Stimulated activated CD4-positive, alpha-beta T cell treated with anti-CD3 and anti-CD28 coated beads, Interleukin-1b, Interleukin-23, amount 100 ng/mL, for 24 hours (primary cell): ENCODE results near the gene ZNF771.
A peak's percentile ranks its signal among the peaks of the same experiment; 100 is the strongest.

ENCODE experiments used
- DNase-seq, 4 experiments: peaks; one replicate each; pipeline ENCODE4 v3.0.0-alpha.2; 2020; ENCODE audit warnings: low read depth in 4 of 4, low spot score in 1 of 4

The ZNF771 gene

DNA sequence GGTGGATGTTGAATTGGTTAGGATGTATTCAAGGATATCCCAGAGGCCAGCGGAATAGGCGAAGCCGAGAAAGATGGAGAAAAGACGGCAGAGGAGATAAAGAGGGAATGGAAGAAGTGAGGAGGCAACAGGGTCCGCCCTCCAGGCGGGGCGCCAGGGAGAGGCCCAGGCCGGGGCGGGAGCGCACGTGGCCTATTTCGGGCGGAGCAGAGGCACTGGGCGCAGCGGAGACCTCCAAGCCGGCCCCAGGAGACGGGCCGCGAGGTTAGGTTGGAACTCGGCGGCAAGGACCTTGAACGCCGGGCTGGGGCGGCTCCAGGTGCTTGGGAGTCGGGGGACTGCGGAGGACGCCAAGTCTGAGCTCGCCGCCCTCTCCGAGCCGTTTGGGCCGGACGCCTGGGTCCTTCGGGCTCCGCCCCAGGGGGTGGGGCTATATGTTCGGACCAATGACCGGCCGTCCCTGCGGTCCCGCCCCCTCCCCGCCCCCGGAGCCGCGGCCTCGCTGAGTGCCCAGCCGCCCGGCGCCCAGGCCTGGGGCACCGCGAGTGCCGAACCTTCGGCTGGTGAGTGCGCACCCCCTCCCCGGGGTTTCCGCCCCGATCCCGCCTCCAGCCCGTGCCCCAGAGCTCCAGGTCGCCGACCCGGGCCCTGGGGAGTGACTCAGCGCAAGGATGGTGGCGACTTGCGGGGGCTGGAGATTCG lies at the start of gene ZNF771:
Gene ZNF771, plus strand, starts transcription at position 505 of the 702 bp plus-strand sequence. CDS start 448 bp downstream, outside the sequence.
- DNase-seq, result peak; percentile 72 to 96 (median 88)

DNA sequence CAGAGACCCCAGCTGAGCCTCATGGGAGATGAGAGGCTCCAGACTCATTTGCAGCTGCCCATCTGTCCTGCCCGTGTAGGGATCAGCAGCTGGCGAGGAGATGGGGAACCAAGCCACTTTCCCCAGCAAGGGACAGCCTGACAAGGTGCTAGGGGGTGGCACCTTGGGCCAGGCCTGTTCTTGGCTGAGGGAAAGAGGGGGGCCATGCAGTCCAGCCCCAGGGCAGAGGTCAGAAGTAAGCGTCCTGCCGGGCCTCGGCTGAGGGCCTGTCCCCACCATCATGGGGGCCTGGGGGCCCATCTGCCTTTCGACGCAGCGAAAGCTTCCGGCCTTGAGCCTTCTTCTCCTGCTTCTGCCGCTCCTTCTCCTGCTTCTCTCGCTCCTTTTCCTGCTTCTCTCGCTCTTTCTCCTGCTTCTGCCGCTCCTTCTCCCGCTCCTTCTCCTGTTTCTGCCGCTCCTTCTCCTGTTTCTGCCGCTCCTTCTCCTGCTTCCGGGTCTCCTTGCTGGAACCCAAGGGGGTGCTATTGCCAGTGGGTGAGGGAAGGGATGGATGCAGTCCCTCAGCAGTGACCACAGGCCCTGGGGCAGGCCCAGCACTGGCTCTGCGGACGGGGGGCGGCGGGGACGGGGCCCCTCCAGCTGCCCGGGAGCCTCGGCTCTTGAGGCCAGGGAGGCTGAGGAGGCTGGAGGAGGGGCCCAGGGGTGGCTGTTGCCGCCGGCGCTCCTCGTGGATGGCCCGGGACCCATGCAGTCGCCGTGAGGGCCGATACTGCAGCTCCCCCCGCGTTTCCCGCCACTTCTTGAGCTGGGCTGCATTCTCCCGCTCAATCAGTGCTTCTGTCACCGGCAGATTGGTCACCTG lies 49.5 kb upstream of the ZNF771 start:
- no peak for DNase-seq

DNA sequence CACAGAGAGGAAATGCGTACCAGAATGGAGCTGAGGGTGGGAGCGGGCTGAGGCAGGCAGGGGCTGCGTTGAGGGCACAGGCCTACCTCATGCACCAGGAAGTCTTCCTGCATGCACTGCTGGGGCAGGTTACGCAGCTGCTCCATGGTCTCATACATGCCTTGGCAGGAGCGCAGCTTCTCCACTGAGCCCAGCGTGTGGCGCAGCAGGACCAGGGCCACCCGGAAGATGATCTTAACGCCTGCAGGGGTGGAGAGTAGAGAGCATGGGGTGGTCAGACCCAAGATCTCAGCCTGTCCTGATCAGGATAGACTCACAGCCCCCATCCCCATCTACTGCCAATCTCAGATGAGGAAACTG lies 48.8 kb upstream of the ZNF771 start:
- no peak for DNase-seq

DNA sequence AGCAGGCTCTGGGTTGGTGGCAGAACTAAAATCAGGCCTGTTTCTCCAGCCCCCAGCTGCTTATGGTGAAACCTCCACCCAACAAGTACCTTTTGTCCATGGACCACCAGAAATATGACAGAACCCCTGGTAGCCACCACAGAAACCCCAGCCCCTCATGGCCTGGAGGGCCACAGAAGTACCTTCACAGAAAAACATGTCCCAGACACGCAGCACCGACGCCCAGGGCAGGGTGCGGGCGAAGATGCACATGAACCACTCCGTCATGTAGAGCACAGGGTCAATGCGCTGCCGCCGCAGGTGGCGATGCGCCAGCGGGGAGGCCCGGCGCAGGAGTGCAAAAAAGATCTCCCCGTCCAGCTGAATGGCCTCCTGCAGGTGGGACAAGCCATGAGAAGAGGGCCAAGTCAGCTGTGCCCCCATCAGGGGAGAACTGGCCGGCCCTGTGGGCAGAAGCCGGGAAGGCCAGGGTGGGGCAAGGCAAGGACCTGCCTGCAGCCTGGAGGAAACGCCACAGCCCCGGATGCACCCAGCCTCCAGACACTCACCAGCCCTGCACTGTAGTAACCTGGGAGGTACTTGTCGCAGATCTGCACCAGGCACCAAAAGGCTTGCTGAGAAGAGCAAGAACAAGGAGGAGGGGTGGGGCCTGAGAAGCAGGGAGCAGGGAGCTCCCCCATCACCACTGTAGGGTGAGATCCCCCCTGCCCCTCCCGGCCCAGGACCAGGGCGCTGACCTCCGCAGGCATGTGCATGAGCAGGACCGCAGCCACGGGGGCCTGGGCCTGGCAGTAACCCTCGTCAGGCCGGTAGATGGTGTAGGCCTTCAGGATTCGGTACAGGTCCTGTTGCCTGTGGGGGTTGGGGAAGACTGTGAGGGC lies 48.2 kb upstream of the ZNF771 start:
- DNase-seq, result no peak

DNA sequence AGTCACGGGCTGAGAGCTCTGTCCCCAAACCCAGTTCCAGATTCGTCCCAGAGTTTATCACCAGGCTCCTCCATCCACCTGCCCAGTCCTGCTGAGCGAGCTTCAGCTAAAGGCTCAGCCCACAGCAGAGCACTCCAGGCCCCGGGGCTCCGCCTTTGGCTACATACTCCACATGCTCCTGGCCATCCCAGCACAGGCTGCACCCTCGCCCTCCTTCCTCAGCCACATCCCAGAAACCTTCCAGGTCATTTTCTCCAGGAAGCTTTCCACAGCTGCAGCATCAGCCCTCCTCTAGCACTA lies 47.6 kb upstream of the ZNF771 start:
- no peak for DNase-seq

DNA sequence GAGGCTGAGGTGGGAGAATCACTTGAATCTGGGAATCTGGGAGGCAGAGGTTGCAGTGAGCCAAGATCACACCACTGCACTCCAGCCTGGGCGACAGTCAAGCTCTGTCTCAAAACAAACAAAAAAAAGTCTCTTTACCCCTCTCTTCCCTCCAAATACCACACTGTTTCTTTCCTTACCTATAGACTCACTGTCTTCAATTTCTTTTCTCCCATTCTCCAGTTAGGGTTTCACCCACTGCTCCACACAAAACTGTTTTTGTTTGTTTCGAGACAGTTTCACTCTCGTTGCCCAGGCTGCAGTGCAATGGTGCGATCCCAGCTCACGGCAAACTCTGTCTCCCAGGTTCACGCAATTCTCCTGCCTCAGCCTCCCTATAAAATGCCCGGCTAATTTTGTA lies 46.2 kb upstream of the ZNF771 start:
- no peak for DNase-seq

GRCh38 chr16:30365200-30365599 lies 42.2 kb upstream of the ZNF771 start:
- DNase-seq, result no peak

DNA sequence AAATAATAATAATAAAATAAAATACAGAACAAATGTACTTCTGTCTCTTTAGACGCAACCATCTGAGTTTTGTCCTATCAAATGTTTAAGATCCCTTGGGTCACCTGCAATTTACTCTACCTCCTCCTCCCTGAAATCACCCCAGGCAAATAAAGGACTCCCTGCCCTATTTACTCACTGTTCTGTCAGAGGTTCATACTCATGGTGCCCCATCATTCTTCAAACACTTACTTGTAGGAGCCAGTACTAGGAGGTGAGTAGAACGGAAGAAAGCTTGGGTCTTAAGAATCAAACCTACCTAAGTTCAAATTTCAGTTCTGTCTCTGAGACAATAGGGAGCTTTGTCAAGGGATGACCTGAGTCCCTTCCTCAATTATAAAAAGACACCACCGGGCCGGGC lies 40.9 kb upstream of the ZNF771 start:
- DNase-seq, result no peak

GRCh38 chr16:30367349-30368009 lies 39.9 kb upstream of the ZNF771 start:
- no peak for DNase-seq

DNA sequence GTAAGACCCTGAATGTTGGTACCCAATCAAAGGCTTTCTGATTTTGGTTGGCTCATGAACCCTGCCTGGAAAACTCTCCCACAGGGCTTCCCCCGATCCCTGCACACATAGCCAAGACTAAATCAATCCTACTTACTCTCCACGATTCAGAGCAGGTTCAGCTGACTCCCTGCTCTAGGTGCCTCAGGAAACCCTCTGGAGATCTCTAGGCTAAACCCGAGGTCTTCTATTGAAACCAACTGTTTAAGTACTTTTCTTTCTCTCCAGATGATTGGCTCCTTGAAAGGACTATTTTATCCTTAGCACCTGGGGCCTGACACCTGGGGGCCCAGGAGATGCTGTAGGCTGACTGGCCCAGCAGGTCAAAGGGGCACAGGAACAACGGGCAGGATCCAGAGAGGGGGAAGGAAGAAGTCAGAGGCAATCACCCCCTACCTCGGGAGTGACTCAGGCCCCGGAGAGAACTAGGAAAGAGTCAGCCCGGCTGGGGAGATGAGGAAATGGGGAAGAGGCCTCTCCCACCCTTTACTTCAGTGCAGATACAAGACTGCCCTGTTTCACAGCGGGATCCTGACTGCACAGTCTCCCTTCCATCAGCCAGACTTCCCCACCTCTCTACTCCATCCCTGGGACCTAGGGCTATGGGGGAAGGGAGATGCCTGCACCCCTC lies 39.1 kb upstream of the ZNF771 start:
- no peak for DNase-seq

DNA sequence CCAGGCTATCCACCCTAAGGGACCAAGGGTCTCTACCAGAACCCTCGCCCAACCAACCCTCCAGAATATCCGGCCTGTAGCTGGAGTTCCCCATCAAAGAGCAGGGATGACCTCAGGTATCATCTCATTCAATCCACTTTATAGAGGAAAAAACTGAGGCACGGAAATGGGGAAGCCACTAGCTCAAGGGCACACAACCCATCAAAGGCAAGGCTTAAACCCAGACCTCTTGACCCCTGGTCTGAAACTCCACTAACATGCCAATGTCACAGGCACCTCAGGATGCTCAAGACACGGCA lies 38.7 kb upstream of the ZNF771 start:
- DNase-seq, result no peak

DNA sequence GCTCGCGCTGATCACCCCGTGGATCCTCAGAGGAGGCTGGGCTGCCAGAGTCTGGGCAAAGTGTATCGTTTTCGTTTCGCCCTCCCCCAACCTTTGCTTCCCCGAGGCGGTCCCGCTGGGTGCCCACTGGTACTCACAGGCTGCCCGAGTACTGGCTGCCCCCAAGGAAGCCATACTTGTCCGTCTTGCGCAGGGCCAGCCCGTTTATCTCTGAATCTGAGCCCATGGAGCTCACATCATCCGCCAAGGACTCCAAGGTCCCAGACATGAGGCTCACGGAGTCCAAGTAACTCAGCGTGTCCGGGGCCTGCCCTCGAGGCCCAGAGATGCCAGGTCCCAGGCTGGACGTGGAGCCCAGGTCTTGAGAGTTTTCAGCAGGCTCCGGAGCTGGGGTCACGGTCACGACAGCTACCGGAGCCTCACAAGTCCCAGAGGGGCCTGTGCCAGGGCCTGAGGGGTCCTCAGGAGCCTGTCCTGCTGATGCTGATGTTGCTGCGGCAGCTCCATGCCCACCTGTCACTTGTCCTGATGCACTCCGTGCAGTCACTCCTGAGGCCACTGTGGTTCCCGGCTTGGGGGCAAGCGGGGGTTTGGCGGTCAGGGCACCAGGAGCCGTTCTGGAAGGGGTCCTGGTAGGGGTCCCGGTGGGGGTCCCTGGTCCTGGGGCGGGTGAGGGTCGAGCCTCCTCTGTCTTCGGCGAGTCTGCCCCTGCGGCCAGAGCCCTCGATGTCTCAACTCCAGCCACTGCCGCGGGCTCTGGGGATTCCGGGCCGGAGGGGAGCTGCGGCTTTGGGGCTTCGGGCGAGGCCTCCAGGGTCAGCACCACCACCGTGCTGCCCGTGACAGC lies 38.1 kb upstream of the ZNF771 start:
- no peak for DNase-seq

- no peak for DNase-seq
Measured at GRCh38 chr16:30369938-30370455, 37.4 kb upstream of the ZNF771 start.

DNA sequence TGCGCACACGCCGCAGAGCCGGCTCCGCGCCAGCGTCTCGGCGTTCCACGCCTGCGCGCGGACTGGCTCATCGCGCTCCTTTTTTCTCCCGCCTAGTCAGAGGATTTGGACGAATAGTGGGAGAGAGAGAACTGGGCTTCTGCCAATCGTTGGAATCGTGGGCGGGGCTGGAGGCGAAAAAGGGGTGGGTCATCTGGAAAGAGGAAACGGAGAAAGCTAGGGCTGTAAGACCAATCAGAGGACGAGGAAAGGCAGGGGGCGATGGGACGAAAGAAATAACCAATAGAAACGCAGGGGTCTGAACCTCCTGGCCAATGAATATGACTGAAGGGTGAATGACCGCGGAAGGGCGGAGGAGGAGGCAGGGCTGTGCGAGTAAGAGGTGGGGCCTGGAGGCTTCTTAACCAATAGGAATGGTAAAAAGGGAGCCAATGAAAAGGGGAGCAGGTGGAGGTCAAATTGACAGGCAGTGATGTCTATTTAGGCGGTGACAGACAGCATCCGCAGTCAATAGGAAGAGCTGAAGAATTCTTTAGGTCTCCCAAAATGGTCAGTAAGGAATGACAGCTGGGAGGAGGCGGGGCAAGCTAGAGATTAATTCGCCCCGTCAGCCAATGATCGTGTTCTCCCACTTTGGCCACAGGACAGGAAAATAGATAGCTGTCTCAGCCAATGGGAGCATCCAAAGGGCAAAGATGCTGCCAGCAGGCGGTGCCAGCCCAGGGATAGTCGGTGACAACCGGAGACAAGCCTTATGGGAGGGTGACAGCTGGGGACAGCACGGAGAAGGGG lies 36.8 kb upstream of the ZNF771 start, which contains the start of gene TBC1D10B:
Gene TBC1D10B, minus strand, starts transcription at position 39 of the 792 bp plus-strand sequence. CDS start 311 bp downstream, outside the sequence.
- DNase-seq, result peak; percentile 92 to 98 (median 97)

DNA sequence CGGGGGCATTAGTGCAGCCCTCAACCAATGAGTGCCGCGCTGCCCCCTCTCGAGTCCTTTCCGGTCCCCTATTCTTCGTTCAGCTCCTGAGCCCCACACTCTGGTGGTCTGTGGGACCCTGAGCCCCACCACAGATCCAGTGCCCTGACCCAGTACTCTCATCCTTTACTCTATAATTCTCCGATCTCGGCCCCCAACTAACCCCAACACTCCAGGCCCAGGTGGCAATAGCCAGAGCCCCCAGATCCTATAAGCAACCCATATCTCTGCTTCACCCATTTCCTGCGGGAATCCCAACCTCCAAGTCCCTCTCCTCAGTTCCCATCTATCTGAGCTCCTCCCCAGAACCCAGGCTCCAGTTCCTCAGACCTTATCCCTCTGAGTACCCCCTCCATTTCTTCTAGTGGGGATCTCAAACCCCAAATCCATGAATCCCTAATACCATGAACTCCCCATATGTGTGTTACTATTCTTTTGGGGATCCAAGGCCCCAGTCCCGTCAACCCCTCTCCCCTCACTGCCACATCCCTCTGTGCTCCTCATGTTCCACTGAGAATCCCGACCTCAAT lies 36.1 kb upstream of the ZNF771 start:
- DNase-seq, result no peak

- no peak for DNase-seq
Measured at GRCh38 chr16:30372038-30372712, 35.2 kb upstream of the ZNF771 start.

DNA sequence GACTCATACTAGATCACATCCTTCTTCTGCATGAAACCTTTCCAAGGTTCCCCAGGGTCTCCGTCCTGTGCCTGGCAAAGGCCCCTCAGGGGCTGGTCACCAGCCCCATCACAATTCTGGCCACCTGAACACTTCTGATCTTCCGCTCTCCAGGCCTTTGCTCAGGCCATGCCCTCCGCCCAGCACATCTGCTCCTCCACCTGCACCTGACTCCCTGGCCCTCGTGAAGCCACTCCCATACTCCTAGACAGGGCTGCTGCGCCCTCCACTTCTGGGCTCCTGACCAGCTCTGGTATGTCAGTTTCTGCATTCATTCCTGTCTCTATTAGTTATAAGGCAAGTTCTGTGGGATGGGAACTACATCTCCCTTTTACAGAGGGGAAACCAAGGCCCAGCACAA lies 34.7 kb upstream of the ZNF771 start:
- no peak for DNase-seq

DNA sequence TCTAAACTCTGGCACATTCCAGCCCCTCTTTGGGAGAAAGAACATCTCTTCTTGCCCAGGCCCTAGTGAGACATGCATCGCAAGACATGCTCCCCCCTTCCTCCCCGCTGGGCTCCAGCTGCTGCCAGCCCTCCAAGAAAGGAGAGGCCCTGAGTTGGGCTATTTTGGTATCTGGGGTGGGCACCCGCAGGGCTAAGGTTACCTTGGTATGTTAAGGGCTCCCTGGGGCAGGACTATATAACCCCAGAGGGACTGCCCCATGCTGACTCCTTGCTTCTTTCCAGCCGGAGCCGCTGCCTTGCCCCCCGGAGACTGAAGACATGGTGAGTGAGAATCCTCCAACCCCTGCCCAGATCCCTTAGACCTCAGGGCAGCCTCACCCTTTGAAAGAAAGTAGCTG lies 32.9 kb upstream of the ZNF771 start, which contains the start of gene MYL11:
Gene MYL11, plus strand, starts transcription at position 265 of the 400 bp plus-strand sequence. Its CDS starts 56 bp downstream, at position 321.
- no peak for DNase-seq
